ENCODE measurements around the gene POLR3B. TPM values are rescaled to one million over a fixed set of nuclear protein-coding genes. Genes with fewer than 3 reads are reported as not detected.
A peak's percentile ranks its signal among the peaks of the same experiment; 100 is the strongest.
"Not testable (repeated sequence)": the region's sequence is repeated elsewhere in the genome, so short reads cannot be mapped to it uniquely, and the experiment has no call there.

POLR3B gene
- total RNA-seq, result 15.1 and 16.8 TPM in 2 replicates

DNA sequence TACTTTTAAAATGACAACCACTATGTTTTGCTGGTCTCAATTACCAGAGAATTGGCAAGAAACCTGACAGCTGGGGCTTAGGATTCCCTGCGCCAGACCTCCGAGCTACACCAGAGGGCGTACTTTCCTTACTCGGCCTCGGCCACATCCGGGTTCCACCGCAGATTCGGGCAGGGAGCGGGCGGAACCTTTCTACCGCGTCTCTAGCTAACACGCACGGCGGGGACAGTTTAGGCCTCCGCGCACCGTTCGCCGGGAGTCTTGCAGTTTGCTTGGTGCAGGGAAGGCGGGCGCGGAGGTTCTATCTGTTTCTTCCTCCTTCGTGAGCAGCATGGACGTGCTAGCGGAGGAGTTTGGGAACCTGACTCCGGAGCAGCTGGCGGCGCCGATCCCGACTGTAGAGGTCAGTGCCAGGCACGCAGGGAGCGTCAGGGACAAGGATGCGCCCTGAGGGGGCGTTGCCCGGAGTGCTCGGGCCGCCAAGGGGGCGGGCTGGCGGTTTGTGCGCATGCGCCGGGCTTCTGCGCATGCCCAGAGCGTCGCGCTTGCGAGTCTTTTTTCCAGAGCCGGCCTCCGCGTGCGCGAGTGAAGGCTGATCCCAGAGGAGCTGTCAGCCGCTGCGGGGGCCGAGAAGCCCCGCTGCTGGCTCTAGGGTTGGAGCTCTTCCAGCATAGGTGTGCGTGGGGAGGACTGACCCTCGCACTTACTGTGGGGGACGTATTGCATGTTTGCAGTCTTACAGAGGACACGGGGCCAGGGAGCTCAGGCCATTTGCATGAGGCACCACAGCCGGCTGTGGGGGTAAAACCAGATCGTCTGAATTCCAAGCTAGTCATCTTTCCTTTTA is at the start of gene POLR3B:
Gene POLR3B (plus strand): TSS at position 200 of the 847 bp plus-strand sequence. CDS start 132 bp downstream, at position 332.
- DNase-seq (ENCODE audit: low read depth), result peak; percentile 96
- TF ChIP-seq, protein P1, sequence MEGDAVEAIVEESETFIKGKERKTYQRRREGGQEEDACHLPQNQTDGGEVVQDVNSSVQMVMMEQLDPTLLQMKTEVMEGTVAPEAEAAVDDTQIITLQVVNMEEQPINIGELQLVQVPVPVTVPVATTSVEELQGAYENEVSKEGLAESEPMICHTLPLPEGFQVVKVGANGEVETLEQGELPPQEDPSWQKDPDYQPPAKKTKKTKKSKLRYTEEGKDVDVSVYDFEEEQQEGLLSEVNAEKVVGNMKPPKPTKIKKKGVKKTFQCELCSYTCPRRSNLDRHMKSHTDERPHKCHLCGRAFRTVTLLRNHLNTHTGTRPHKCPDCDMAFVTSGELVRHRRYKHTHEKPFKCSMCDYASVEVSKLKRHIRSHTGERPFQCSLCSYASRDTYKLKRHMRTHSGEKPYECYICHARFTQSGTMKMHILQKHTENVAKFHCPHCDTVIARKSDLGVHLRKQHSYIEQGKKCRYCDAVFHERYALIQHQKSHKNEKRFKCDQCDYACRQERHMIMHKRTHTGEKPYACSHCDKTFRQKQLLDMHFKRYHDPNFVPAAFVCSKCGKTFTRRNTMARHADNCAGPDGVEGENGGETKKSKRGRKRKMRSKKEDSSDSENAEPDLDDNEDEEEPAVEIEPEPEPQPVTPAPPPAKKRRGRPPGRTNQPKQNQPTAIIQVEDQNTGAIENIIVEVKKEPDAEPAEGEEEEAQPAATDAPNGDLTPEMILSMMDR (IDR thresholded peaks at IDR 0.05; ENCODE audit: insufficient read depth, low read depth, low read length), result peak; percentile 90
- H3K4me3 ChIP-seq (ENCODE audit: low read depth, low read length), result peak within 1 kb of the TSS; percentile 80

DNA sequence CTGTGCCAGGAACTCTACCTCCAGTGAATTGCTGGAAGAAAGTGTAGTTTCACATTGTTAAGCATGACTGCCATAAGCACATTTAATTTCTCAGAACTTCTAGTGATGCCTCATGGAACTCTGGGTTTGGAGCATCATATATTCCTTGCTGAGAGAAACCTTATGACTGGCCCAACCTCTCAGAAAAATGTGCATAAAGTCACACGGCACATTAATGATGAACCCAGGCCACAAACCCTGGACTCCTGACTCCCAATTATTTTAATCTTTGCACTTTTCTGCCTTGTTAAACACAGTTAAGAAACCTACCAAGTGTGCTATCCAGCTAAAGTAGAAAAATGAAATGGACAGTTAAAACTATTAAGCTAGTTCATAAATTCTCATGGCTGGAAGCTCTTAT is 49.4 kb upstream of the POLR3B start:
- TF ChIP-seq, protein P1 (IDR thresholded peaks at IDR 0.05; ENCODE audit: insufficient read depth, low read depth, low read length), result no peak
- no peak for DNase-seq (ENCODE audit: low read depth)

DNA sequence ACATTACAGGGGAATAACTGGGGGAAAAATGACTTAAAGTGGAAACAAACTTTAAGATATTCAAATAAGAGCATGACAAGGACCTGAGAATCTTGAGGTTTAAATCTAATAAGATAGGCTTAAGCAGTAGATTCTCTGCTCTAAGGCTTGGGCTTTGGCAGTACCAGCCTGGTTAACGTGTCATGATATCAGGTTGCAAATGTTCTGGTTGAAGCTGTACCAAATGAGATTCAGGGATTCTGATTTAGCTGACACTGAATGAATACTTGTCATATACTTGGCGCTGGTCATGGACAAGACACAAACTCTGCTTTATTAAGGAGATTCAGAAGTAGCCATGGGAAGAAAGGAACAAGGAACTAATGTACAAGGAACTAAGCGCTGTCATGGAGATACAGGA is 48.9 kb upstream of the POLR3B start:
- TF ChIP-seq, protein P1 (IDR thresholded peaks at IDR 0.05; ENCODE audit: insufficient read depth, low read depth, low read length), result no peak
- no peak overlapping the region for H3K4me3 ChIP-seq (ENCODE audit: low read depth, low read length)
- no peak for DNase-seq (ENCODE audit: low read depth)

More for the DNA sequence above, 49.4 kb upstream of the POLR3B start:
- H3K4me3 ChIP-seq (ENCODE audit: low read depth, low read length), result no peak overlapping the region

DNA sequence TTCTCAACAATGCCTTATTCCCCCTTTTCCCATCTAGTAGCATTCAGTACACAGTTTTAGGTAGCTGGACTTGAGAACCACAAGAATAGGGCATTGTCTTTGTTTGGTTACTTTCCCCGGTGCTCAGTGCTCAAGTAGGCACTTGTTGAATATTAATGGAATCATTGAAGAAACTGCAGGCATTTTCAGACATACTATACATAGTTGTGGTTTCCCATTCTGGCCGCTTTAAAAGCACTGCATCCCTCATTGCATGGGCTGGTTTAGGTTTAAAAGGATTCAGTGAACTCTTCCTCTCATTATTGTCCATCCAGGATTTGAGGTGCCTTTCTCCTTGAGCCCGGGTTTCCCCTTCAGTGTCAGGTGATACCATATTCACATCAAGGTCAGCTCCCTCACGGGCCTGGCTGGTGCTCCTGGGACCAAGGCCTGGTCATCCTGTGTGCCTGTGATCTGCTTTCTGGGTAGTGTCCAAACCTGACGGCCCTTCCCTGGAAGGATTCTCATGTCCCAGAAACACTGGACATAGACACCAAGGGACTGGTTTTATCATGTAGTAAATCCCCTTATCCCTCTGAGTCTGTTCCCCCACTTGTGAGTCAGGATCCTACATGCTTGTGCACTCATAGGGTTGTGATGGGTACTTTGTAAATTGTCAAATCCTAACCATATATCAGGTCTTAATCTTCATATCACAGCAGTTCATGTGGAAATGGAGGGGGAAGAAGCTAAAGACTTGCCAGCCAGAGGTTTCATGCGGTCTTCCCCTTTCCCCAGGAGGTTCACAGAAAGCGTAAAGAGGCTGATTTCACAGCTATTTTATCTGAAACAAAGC is 47.7 kb upstream of the POLR3B start:
- peak; percentile 59 for DNase-seq (ENCODE audit: low read depth)
- TF ChIP-seq, protein P1 (IDR thresholded peaks at IDR 0.05; ENCODE audit: insufficient read depth, low read depth, low read length), result no peak
- H3K4me3 ChIP-seq (ENCODE audit: low read depth, low read length), result no peak overlapping the region

DNA sequence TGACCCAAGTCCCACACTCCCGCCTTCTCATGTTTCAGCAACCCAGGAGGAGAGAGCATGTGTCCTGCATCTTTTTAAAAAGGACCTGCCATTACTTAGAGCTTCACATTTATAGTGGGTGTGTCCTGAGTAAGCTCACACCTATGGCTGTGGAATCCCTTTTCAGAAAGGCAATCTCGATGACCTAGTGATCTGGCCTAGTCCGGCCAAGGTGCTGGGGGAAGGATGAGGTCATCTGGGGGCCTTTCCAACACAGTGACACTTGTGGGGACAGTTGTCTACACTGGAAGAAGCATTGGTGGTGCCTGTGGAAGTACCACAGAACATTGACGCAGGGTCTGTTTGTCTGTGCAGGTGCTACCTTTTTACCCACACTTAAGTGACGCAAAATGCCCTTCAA is 46.9 kb upstream of the POLR3B start:
- TF ChIP-seq, protein P1 (IDR thresholded peaks at IDR 0.05; ENCODE audit: insufficient read depth, low read depth, low read length), result no peak
- no peak for DNase-seq (ENCODE audit: low read depth)

DNA sequence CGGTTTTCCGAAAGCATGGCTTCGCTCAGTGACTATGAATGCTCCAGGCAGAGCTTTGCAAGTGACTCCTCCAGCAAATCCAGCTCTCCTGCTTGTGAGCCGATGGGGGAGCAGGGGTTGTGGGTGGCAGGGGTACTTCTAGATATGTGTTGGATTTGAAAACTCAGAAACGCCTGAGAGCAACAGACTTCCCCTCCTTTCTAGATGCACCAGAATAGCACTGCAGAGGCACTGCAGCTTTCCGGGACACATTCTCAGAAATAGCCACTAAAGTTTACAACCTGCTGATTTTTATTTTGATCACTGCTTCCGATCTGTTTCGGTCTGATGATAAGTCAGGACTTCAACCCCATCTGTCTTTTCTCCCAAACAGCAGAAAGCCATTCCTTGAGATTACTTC is 46.4 kb upstream of the POLR3B start:
- no peak overlapping the region for H3K4me3 ChIP-seq (ENCODE audit: low read depth, low read length)
- TF ChIP-seq, protein P1 (IDR thresholded peaks at IDR 0.05; ENCODE audit: insufficient read depth, low read depth, low read length), result no peak
- DNase-seq (ENCODE audit: low read depth), result no peak

More for the DNA sequence above, 46.9 kb upstream of the POLR3B start:
- H3K4me3 ChIP-seq (ENCODE audit: low read depth, low read length), result no peak overlapping the region

DNA sequence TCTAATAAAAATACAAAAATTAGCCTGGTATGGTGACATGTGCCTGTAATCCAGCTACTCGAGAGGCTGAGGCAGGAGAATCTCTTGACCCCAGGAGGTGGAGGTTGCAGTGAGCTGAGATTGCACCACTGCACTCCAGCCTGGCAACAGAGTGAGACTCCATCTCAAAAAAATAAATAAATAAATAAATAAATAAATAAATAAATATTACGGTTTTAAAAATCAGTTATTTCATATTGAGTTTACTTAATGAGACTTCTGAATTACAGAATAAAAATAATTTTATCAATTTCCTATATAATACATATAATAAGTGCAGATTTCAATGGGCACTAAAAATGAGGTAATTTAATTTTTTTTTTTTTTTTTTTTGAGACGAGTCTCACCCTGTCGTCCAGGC is 44.1 kb upstream of the POLR3B start:
- H3K4me3 ChIP-seq (ENCODE audit: low read depth, low read length); DNase-seq (ENCODE audit: low read depth): not testable (repeated sequence)
